Ureter (tissue), 1 donor: Measurements from ENCODE around the gene GABRR1. TPM values are rescaled to one million over a fixed set of nuclear protein-coding genes. Genes with fewer than 3 reads are reported as not detected.

Experiments used
- DNase-seq: peaks from one replicate; pipeline ENCODE4 v3.0.0-alpha.2; 2020; ENCODE audit warnings: low spot score
- total RNA-seq: library from RNA; stranded (reverse); gene quantifications from one replicate; pipeline ENCODE4 v1.2.4, GENCODE V29; 2023
- donor health status: DM: yes; HTN: yes; CAD: no.

Gene GABRR1
- total RNA-seq, 1 donor from 2014 or later: not detected

DNA sequence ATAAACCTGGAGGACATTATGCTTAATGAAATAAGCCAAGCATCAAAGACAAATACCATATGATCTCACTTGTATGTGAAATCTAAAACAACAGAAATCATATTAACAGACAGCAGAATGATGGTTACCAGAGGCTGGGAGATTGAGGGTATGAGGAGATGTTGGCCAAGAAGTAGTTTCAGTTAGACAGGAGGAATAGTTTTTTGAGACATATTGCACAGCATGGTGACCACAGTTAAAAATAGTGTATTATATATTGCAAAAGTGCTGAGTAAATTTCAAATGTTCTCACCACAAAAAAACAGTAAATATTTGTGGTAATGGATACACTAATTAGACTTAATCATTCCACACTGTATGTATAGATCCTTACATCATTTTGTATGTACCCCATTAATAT, 1.8 kb downstream of the GABRR1 start:
- no peak for DNase-seq

DNA sequence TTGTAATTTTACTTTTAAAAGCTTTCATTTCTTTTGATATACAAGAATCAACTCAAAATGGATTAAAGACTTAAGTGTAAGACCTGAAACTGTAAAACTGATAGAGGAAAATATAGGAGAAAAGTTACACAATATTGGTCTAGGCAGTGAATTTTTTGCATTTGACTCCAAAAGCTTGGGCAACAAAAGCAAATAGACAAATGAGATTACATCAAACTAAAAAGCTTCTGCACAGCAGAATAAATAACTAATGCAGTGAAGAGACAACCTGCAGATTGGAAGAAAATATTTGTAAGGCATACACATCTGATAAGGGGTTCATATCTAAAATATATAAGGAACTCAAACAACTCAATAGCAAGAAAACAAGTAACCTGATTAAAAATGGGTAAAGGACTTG, 3.0 kb downstream of the GABRR1 start:
- no peak for DNase-seq

DNA sequence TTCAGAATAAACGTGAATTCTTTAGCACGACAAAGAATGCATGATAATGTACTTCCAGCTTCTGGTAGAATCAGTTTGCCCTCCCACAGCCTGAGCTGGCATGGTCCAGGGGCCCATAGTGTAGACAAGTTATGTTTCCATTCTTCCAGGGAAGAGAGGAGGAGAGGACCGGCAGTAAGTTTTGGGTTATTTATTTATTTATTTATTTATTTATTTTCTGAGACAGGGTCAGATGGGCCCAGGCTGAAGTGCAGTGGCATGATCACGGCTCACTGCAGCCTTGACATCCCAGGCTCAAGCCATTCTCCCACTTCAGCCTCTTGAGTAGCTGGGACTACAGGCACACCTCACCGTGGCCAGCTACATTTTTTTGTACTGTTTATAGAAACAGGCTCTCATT, 4.7 kb downstream of the GABRR1 start:
- no peak for DNase-seq

DNA sequence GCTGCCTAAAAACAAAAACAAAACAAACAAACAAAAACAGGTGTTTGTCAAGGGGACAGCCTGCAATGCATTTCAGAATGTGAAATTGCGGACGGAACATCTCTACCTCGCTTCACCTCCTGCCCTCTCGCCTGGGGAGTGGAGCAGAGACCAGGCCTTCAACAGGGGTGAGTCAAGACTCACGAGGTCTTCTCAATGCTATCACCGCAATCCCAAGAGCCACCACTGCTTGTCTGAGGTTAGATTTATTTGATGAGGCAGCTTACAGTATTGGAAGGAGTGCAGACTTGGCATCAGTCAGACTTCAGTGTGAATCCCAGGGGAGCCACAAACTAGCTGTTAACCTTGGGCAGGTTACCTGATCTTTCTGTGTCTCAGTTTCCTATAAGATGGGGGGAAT, 7.7 kb downstream of the GABRR1 start:
- no peak for DNase-seq

DNA sequence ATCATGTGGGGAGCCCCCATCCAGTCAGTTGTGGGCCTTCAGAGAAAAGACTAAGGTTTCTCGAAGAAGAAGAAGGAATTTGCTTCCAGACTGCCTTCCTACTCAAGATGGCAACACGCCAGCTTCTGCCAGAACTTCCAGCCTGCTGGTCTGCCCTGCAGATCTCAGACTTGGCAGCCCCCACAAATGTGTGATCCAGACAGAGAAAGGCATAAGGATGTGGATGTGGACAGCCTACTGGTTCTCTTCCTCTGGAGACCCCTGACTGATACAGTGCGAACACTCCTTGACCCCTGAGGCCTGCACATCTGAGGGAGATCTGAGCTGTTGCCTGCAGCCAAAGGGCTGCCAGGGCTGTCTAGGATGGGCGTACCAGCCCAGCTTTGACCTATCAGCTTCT, 8.6 kb downstream of the GABRR1 start:
- DNase-seq: no peak

DNA sequence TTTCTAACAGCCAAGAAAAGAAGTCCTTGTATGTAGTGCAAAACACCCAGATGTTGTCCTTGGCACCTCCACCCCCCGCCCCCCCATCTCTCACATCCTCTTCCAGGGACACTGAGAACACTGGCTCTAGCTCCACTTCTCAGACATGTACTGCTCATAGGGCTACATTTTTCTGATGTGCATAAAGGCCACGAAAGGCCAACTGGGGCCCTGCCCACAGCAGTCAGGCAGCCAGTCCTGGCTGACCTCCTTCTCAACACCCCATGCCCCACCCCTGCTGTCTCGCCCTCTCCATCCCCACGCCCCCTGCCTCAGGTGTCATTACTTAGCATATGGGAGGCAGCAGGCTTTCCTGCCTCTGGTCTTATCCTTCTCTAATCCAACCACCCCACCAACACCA, 11.3 kb downstream of the GABRR1 start:
- DNase-seq: no peak

DNA sequence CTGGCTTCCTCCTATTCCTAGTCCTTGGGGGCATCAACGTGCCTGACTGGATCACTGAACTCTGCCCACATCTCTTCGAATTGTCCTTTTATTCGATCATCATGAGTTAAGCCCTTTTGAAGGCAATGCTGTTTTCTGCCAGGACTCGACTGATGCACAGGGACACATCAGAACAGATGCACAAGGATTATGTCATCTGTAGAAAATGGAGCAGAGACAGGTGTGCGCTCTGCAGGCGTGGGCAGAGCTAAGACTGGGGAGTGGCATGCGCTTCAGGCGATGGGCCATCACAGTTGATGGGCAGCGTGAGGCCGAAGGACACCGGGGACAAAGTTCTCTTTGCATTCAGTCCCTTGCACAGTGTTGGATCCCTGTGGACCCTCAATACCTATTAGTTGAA, 13.1 kb downstream of the GABRR1 start:
- no peak for DNase-seq

DNA sequence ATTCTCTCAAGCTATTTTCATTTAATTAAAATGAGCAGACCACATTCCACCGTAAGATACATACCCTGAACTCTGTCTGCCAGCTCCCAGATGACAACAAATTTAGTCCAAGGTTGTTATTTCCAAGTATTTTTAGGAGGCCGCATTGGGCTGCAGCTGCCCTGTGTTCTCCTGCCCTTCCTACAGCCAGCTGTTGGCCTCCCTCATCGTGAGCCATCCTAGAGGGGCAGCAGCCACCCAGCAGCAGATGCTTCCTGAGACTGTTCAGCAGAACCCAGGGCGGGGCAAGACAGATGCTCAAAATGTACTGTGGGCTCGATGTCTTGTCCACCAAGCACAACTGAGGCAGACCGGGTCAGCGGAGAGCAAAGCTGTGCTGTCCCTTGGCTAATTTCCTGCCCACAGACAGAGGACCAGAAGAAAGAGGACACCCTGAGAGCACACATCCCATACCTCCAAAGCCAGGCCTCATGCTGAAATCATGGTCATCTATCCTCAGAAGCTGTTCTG, 16.4 kb downstream of the GABRR1 start:
- no peak for DNase-seq

DNA sequence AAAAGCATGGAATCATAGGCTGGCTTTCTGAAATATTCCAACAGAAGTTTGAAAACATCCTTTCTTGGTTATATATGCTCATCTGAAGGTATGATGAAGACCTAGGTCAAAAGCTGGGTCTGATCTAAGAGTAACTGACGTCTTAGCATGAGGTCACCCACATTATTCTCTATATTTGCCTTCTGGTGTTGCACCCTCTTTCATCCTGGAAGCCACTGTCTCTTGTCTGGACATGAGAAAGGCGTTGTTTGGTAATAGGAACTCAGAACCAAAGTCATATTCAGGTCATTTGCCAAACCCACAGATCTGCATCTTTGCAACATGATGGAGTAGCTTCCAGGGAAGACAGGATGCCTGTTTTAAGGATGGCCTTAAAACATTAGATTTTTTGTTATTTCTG, 17.6 kb downstream of the GABRR1 start:
- no peak for DNase-seq

DNA sequence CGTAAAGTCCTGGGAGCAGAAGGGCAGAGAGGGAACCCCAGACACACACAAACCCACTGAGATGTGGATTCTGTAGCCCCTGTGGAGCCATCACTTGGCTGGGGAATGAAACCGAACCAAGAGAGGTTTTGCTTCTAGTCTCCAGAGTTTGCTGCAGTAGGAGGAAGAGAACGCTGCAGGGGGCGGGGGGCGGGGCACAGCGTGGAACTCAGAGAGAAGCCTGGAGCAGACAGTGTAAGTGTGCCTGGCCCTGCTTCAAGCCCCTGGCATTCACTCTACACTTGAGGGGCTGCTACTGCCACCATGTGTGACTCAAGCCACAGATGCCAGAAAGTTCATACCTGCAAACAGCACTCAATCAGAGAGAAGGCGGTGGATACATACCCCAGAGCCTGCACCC, 18.9 kb downstream of the GABRR1 start:
- DNase-seq: no peak

DNA sequence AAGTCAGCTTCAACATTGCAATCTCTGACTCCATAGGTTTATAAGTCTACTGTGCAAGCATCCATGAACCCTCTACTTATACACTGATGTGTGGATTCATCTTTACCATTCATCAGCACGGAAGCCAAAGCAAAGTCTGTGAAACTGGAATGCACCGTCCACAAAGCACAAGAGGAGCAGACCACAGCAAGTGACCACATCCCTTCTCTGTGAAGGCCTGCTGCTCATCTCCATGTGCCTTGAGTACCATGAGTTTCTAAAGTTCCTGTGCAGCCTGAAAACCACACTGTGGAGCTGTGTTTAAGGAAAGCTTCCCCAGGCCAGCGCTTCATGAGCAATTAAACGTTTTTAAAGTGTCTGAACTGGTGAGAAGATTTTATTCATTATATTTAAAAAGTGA, 20.0 kb downstream of the GABRR1 start:
- DNase-seq: no peak

DNA sequence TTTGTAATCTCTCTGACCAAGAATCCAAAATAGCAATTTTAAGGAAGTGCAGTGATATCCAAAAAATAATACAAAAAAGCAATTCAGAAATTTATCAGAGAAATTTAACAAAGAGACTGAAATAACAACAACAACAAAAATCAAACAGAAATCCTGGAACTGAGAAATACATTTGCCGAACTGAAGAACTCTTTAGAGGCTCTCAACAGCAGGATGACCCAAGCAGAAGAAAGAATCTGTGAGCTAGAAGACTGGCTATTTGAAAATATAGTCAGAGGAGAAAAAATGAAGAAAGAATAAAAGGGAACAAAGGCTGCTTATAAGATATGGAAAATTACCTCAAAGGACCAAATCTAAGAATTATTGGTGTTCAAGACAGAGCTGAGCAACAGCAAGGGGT, 22.6 kb downstream of the GABRR1 start:
- DNase-seq: no peak

DNA sequence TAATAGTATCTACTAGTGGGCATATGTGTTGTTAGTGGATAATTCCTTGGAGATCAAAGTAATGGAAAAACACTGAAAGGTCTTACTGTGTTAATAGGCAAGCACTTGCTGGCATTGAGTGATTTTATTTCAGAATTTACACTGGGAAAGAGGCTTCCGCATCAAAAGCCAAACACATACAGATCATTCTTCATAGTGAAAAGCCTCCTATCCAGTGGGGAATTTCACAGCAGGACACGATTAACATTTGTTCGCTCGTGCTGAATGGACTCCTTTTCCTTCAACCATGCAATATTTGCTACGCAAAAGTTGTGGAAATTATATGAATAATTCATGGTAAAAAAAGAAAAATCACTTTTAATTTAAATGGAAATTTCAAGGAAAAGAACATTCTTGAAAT, 26.4 kb downstream of the GABRR1 start:
- DNase-seq: no peak

DNA sequence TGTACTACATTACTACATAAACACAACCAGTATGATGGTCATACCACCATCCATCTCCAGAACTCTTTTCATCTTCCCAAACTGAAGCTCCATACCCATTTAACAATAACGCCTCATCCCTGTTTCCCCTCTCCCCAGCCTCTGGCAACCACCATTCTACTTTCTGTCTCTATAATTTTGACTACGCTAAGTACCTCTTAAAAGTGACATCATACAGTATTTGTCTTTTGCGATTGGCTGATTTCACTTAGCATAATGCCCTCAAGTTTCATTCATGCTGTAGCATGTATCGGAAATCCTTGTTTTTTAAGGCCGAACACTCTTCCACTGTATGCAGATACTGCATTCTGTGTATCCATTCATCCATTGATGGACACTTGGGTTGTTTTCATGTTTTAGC, 29.7 kb downstream of the GABRR1 start:
- DNase-seq: no peak

DNA sequence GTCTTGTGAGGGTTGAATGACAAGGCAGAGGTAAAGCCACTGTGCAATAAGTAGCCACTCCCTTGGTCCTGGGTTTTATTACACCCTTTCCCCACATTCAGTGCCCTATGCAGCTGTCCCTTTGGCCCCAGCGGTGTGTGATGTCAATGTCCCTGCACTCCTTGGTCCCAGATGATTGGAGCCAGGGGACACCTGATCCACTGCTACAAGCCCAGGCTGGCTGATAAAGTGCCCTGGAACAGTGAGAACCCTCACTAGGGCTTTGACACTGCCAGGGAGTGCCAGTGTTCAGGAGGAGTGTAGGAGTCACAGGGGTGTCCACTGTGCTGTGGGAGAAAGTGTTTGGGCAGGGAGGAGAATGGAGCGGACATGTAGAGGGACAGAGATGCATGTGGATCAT, 30.4 kb downstream of the GABRR1 start:
- DNase-seq: no peak

DNA sequence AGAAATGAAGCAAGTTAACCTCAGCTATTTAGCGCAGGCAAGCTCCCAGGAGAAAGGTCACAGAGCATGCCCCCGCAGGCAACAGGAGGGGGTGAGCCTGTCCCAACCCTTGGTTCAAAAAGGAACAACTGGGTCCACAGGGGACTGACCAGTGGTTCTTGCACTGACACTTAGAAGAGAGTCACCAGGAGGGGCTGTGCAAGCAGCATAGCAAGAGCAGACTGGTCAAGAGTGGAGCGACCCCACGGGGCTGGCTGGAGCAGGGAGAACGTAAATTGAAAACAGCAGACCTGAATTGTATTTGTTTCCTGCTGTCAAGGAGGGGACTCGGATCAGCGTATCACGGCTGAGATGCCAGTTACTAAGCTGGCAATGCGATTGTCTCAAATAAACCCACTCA, 32.8 kb downstream of the GABRR1 start:
- no peak for DNase-seq

DNA sequence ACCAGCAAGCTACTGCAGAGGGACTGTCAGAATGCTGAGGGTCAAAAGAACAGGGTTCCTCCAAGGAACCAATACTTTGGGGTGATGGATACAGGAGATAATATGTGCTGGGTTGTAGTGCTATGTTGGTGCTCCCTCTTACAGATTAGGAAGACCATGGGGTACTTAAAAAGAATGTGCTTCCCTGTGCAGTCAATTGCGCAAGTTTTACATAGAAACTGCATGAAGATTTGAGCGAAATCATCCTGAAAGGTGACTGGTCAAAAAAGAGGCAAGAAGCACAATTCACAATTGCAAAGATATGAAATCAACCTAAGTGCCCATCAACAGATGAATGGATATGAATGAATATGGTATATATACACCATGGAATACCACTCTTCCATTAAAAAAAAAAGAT, 33.9 kb downstream of the GABRR1 start:
- DNase-seq: no peak

DNA sequence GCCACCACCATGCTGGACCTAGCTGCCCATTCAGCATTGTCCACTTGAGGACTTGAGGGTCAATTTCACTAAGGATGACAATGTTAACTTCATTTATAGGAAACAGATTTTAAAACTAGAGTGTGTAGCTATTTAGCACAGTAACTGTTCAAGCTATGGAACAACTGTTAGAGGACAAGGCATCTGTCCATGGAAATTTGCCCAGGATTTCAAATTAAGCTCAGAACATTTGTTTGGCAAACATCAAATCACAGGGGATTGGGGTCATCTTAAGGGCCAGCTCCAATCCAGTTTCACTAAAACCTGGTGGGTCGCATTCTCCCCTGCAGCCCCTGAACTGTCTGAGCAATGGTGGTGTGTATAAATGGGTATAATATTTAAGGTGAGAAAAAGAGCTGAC, 36.2 kb downstream of the GABRR1 start:
- DNase-seq: no peak

DNA sequence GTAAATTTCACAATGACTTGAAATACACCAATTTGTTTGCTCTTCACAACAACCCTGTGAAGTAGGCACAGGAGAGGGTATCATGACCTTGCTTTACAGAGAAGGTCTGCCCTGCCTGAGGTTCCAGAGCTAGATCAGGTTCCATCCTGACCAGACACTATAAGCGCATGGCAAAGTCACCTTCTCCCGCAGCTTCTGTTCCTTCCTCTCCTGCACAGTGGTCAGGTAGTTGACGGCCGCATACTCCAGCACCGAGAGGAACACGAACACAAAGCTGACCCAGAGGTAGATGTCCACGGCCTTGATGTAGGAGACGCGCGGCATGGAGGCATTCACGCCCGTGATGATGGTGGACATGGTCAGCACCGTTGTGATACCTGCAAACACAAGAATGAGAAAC, 37.0 kb downstream of the GABRR1 start:
- no peak for DNase-seq

DNA sequence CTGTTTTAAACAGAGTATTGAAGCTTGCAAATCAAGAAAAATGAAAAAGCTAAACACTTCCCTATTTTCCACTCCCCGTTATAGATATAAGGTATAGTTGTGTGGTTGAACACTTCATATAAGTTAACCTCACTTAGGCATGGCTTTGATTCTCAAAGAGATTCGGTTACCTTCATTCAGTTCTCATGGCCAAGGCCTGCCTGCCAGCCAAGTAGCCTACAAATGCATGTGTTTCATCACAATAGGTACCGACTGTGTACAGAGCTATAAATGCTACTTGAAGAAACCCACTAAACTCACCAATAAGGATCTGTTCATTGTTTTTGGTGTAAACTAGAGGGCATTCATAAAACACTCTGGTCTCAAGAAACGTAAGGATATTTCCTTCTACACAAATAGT, 43.5 kb downstream of the GABRR1 start:
- DNase-seq: no peak

DNA sequence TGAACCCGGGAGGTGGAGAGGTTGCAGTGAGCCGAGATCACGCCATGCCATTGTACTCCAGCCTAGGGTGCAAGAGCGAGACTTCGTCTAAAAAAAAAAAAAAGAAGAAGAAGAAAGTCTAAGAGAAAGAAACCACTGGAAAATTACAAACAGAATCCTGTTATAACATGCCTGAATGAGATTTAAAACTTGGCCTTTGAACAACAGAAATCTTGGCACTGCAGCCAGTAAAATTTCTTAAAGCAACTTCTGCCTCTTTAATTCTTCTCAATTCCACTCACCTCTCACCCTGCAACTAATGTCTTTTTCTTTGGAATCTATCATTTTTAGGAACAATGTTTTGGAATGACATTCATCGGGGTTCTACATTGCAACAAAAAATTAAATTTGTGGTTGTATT, 45.0 kb downstream of the GABRR1 start:
- DNase-seq: no peak

DNA sequence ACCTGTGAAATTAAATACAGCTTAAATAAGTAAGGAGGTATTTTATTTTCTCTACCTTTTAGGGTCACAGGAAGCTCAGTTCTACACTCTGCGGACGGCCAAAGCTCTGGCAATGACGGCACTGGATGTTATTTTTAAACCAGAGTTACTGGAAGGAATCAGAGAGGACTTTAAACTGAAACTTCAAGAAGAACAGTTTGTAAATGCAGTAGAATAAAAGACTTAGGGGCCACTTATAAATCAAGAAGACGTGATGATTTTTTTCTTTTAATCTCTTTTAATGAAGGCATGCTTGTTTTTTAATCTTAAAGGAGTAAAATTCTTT, 55.1 kb downstream of the GABRR1 start:
- DNase-seq: no peak

DNA sequence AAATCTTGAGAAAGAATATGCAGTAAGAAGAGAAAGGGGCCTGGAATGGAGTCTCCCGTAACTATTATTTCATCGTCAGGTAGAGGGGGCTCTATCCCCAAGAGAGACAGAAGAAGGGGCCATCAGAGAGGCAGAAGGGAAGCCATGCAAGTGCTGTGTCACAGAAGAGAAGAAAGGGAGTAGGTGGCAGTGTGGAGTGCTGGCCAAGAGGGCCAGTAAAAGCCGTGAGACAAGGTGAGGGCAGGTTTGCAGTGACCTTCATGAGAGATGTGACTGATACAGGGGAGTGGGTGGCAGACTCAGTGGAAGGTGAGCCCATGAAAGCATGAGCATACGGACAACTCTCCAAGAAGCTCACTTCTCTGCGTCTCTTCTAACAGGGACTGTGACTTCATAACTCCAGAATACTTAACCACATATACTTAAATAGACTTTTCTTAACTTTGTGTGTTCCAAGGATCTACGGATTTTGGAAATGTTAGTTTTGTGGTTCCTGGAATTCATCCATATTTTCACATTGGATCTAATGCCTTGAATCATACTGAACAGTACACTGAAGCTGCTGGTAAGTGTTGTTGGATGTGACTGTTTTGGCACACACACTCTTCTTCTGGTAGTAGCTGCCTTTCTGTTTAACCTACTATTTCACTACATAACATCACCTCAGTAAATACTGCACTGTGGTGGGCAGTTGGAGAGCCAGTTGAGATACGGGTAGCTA, 55.7 kb downstream of the GABRR1 start:
- no peak for DNase-seq

DNA sequence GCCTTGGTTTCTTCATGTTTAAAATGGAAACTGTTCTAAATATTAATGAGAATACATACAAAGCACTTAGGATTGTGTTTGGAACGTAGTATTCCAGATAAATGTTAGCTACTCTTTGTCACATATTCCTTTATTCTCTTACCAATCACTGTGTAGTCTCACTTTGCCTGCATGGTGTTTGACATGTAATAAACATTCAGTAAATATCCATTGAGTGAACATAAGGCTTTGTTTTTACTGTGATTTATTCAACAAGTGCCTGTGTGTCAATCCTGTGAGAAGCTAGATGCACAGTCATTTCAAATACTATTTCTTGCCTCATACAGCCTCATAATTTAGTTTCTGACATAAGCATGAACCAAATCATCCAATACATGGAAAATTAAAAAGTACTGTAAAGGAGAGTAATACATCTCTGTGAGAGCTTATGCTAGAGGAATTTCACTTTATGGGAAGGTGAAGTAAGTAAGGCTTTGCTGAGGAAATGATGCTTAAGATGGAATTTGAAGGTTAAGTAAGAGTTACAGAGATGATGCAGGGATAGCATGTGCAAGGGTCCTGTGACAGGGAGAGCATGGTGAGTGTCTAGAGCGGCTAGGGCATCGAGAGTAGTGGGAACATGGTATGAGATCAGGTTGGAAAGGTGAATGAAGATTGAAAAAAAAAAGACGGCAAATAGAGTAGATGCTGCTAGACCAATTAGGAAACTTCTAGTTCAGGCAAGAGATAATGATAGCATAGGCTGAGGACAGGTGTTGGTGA, 56.6 kb downstream of the GABRR1 start:
- DNase-seq: no peak
